ENCODE data around the gene VRK1. TPM values are rescaled to one million over a fixed set of nuclear protein-coding genes. Genes with fewer than 3 reads are reported as not detected.

Gene VRK1
- total and polyA plus RNA-seq, 4 donors = 1.8 to 50.4 (median 3.3) TPM

- Histone ChIP-seq H3K4me3 (ENCODE audit: low read depth in 1 of 3, low read length in 3 of 3) (no peak overlapping the region), H3K9ac (ENCODE audit: low read depth in 1 of 2, low read length in 2 of 2) (no peak overlapping the region), H3K27ac (ENCODE audit: low read depth in 1 of 2, low read length in 2 of 2) (no peak overlapping the region), H3K36me3 (ENCODE audit: control insufficient read depth in 4 of 4, insufficient read depth in 3 of 4, low read depth in 1 of 4, low read length in 3 of 4) (no peaks in the 10 kb centered on the region), H3K4me1 (ENCODE audit: control insufficient read depth in 4 of 4, insufficient read depth in 4 of 4, low read length in 3 of 4) (no peaks in the 10 kb centered on the region), H3K9me3 (ENCODE audit: control insufficient read depth in 4 of 4, low read length in 3 of 4) (no peaks in the 10 kb centered on the region), H3K27me3 (ENCODE audit: control insufficient read depth in 4 of 4, insufficient read depth in 4 of 4, low read length in 3 of 4) (no peaks in the 10 kb centered on the region)
- 85% methylated on average over 3 of the region's 3 CpGs for WGBS
- TF ChIP-seq NR2F2 (IDR thresholded peaks at IDR 0.05) (no peak), HNF4A (conservative IDR thresholded peaks at IDR 0.05) (no peak), FOXA2 (IDR thresholded peaks at IDR 0.05) (no peak), TAF1 (conservative IDR thresholded peaks at IDR 0.05) (no peak), FOXA1 (IDR thresholded peaks at IDR 0.05) (no peak), GABPA (IDR thresholded peaks at IDR 0.05 in 1 of 2, conservative IDR thresholded peaks at IDR 0.05 in 1 of 2) (no peak)
- DNase-seq (ENCODE audit: low spot score) = no peak
Measured at GRCh38 chr14:96811985-96812667, 14.9 kb downstream of the VRK1 start.

GRCh38 chr14:96816281-96816680, 19.1 kb downstream of the VRK1 start:
- Histone ChIP-seq H3K4me1 (ENCODE audit: control insufficient read depth in 4 of 4, insufficient read depth in 4 of 4, low read length in 3 of 4) (no peaks in the 10 kb centered on the region), H3K4me3 (ENCODE audit: low read depth in 1 of 3, low read length in 3 of 3) (no peak overlapping the region), H3K9me3 (ENCODE audit: control insufficient read depth in 4 of 4, low read length in 3 of 4) (no peaks in the 10 kb centered on the region), H3K27ac (ENCODE audit: low read depth in 1 of 2, low read length in 2 of 2) (no peak overlapping the region), H3K27me3 (ENCODE audit: control insufficient read depth in 4 of 4, insufficient read depth in 4 of 4, low read length in 3 of 4) (no peaks in the 10 kb centered on the region), H3K9ac (ENCODE audit: low read depth in 1 of 2, low read length in 2 of 2) (no peak overlapping the region), H3K36me3 (ENCODE audit: control insufficient read depth in 4 of 4, insufficient read depth in 3 of 4, low read depth in 1 of 4, low read length in 3 of 4) (no peaks in the 10 kb centered on the region)
- DNase-seq (ENCODE audit: low spot score) = no peak
- TF ChIP-seq EGR1 (IDR thresholded peaks at IDR 0.05; ENCODE audit: low read depth in 2 of 2) = no peak
- no peak for TF ChIP-seq CTCF (IDR thresholded peaks at IDR 0.05; ENCODE audit: low read depth, low read length, missing input control)
- TF ChIP-seq RXRA (IDR thresholded peaks at IDR 0.05) = no peak
- TF ChIP-seq SP1 (IDR thresholded peaks at IDR 0.05) = no peak
- no peak for TF ChIP-seq REST (IDR thresholded peaks at IDR 0.05)
- no peak for TF ChIP-seq TAF1 (conservative IDR thresholded peaks at IDR 0.05)
- TF ChIP-seq FOXA1 (IDR thresholded peaks at IDR 0.05) = no peak
- no peak for TF ChIP-seq HNF4G (IDR thresholded peaks at IDR 0.05)
- TF ChIP-seq FOXA2 (IDR thresholded peaks at IDR 0.05) = no peak
- no peak for TF ChIP-seq ATF3 (IDR thresholded peaks at IDR 0.05)
- no peak for TF ChIP-seq GABPA (IDR thresholded peaks at IDR 0.05 in 1 of 2, conservative IDR thresholded peaks at IDR 0.05 in 1 of 2)
- TF ChIP-seq JUND (IDR thresholded peaks at IDR 0.05) = no peak
- TF ChIP-seq NR2F2 (IDR thresholded peaks at IDR 0.05) = no peak
- no peak for TF ChIP-seq ZBTB33 (IDR thresholded peaks at IDR 0.05)
- no peak for TF ChIP-seq HNF4A (conservative IDR thresholded peaks at IDR 0.05)
- no peak for TF ChIP-seq MAX (IDR thresholded peaks at IDR 0.05)
- TF ChIP-seq RAD21 (IDR thresholded peaks at IDR 0.05) = no peak
- WGBS = 89% methylated on average over 3 of the region's 3 CpGs

Measured in liver (tissue), 9 donors.